GM12873 (cell line): Measurements from ENCODE around the gene SIN3A.

Source experiments
- CTCF ChIP-seq: IDR thresholded peaks from 2 replicates; pipeline ENCODE4 v1.5.1; 2012; ENCODE audit warnings: low read depth, mild to moderate bottlenecking, moderate library complexity, low read length, control low read depth; ENCODE audit not compliant: insufficient read depth; ENCODE audit errors: missing control alignments

SIN3A gene

GRCh38 chr15:75361361-75361988, 90.0 kb downstream of the SIN3A start:
- TF ChIP-seq CTCF: no peak

- no peak for TF ChIP-seq CTCF
These were observed 90.6 kb downstream of the SIN3A start for GRCh38 chr15:75360856-75361255.

- no peak for TF ChIP-seq CTCF
These were observed 91.1 kb downstream of the SIN3A start for GRCh38 chr15:75360391-75360790.

- TF ChIP-seq CTCF: no peak
These were observed 91.8 kb downstream of the SIN3A start for GRCh38 chr15:75359537-75360250.

- no peak for TF ChIP-seq CTCF
These were observed 92.5 kb downstream of the SIN3A start for GRCh38 chr15:75358771-75359536.

- no peak for TF ChIP-seq CTCF
These were observed 93.4 kb downstream of the SIN3A start for GRCh38 chr15:75357976-75358673.

GRCh38 chr15:75356517-75356916, 95.0 kb downstream of the SIN3A start:
- no peak for TF ChIP-seq CTCF
